BLaER1 treated with 17β-estradiol and CSF1 and Interleukin-3, amounts not matched to agents 10 nM and 100 nM (cell line): Measurements from ENCODE around the gene ANKRD11.
A peak's percentile ranks its signal among the peaks of the same experiment; 100 is the strongest.
"Not testable (repeated sequence)": the region's sequence is repeated elsewhere in the genome, so short reads cannot be mapped to it uniquely, and the experiment has no call there.

Experiments used
- H3K27ac ChIP-seq, 11 experiments: shearing (Covaris generic); formaldehyde crosslinking; 2 replicates each; pipeline ENCODE4 v1.8.1; 2022
- H3K27me3 ChIP-seq, 11 experiments: shearing (Covaris generic); formaldehyde crosslinking; 2 replicates each; pipeline ENCODE4 v1.8.1; 2022
- H3K36me3 ChIP-seq, 11 experiments: shearing (Covaris generic); formaldehyde crosslinking; 2 replicates each; pipeline ENCODE4 v1.8.1; 2022
- H3K4me1 ChIP-seq, 10 experiments: shearing (Covaris generic); formaldehyde crosslinking; 2 replicates each; pipeline ENCODE4 v1.8.1; 2022
- H3K4me2 ChIP-seq, 11 experiments: shearing (Covaris generic); formaldehyde crosslinking; 2 replicates each; pipeline ENCODE4 v1.8.1; 2022
- H3K4me3 ChIP-seq, 10 experiments: shearing (Covaris generic); formaldehyde crosslinking; 2 replicates each; pipeline ENCODE4 v1.8.1; 2022
- H3K9ac ChIP-seq, 11 experiments: shearing (Covaris generic); formaldehyde crosslinking; 2 replicates each; pipeline ENCODE4 v1.8.1; 2022
- H3K9me3 ChIP-seq, 11 experiments: shearing (Covaris generic); formaldehyde crosslinking; replicated peaks in 1 of 11; 2 replicates each; pipeline ENCODE4 v1.8.1; 2022
- H4K20me1 ChIP-seq, 11 experiments: shearing (Covaris generic); formaldehyde crosslinking; 2 replicates each; pipeline ENCODE4 v1.8.1; 2022
- Cebpa-rat ChIP-seq, 11 experiments: shearing (Covaris generic); IDR thresholded peaks; 2 replicates each; pipeline ENCODE4 v1.8.1; 2022

Gene ANKRD11

GRCh38 chr16:89442588-89442987 lies 47.8 kb downstream of the ANKRD11 start:
- H3K9ac ChIP-seq = peak overlapping the region in 8 of 11 experiments; percentile 12 to 49 (median 29); a peak in 11 of 22 replicates
- H3K4me3 ChIP-seq = no peak overlapping the region
- H4K20me1 ChIP-seq = peaks cover 100% of the 10 kb centered on the region in 11 experiments
- TF ChIP-seq Cebpa-rat (IDR thresholded peaks at IDR 0.05) = no peak
- H3K27me3 ChIP-seq = no peaks in the 10 kb centered on the region
- peaks cover 4 to 32% (median 26%) of the 10 kb centered on the region in 11 experiments; a peak in 20 of 22 replicates for H3K36me3 ChIP-seq
- peak overlapping the region; percentile 76 to 98 (median 90) for H3K4me2 ChIP-seq
- no peaks in the 10 kb centered on the region for H3K9me3 ChIP-seq
- H3K27ac ChIP-seq = peak overlapping the region in 9 of 11 experiments; percentile 13 to 56 (median 50); a peak in 16 of 22 replicates
- H3K4me1 ChIP-seq = peaks cover 91 to 100% (median 96%) of the 10 kb centered on the region in 10 experiments

GRCh38 chr16:89439659-89440058 lies 50.7 kb downstream of the ANKRD11 start:
- H3K27ac ChIP-seq = peak overlapping the region in 8 of 11 experiments; percentile 49 to 72 (median 58); a peak in 13 of 22 replicates
- peaks cover 9 to 61% (median 54%) of the 10 kb centered on the region in 11 experiments for H3K36me3 ChIP-seq
- H3K4me3 ChIP-seq = no peak overlapping the region
- peak overlapping the region in 10 of 11 experiments; percentile 5 to 98 (median 87); a peak in 12 of 22 replicates for H3K4me2 ChIP-seq
- H4K20me1 ChIP-seq = peaks cover 100% of the 10 kb centered on the region in 11 experiments
- H3K4me1 ChIP-seq = peaks cover 88 to 100% (median 94%) of the 10 kb centered on the region in 10 experiments
- peak overlapping the region in 2 of 11 experiments; percentile 33 to 42; a peak in 3 of 22 replicates for H3K9ac ChIP-seq
- peaks cover 0 to 12% (median 0%) of the 10 kb centered on the region in 11 experiments; a peak in 7 of 22 replicates for H3K9me3 ChIP-seq
- no peak for TF ChIP-seq Cebpa-rat (IDR thresholded peaks at IDR 0.05)
- H3K27me3 ChIP-seq = no peaks in the 10 kb centered on the region

GRCh38 chr16:89437991-89438390 lies 52.4 kb downstream of the ANKRD11 start:
- peak overlapping the region in 10 of 11 experiments; percentile 19 to 77 (median 52); a peak in 16 of 22 replicates for H3K4me2 ChIP-seq
- no peak for TF ChIP-seq Cebpa-rat (IDR thresholded peaks at IDR 0.05)
- H3K9me3 ChIP-seq = peaks cover 0 to 12% (median 0%) of the 10 kb centered on the region in 11 experiments; a peak in 7 of 22 replicates
- peaks cover 88 to 100% (median 94%) of the 10 kb centered on the region in 10 experiments for H3K4me1 ChIP-seq
- no peak overlapping the region for H3K27ac ChIP-seq
- H3K36me3 ChIP-seq = peaks cover 9 to 72% (median 59%) of the 10 kb centered on the region in 11 experiments
- H4K20me1 ChIP-seq = peaks cover 100% of the 10 kb centered on the region in 11 experiments
- H3K4me3 ChIP-seq = no peak overlapping the region
- no peaks in the 10 kb centered on the region for H3K27me3 ChIP-seq
- H3K9ac ChIP-seq = no peak overlapping the region

DNA sequence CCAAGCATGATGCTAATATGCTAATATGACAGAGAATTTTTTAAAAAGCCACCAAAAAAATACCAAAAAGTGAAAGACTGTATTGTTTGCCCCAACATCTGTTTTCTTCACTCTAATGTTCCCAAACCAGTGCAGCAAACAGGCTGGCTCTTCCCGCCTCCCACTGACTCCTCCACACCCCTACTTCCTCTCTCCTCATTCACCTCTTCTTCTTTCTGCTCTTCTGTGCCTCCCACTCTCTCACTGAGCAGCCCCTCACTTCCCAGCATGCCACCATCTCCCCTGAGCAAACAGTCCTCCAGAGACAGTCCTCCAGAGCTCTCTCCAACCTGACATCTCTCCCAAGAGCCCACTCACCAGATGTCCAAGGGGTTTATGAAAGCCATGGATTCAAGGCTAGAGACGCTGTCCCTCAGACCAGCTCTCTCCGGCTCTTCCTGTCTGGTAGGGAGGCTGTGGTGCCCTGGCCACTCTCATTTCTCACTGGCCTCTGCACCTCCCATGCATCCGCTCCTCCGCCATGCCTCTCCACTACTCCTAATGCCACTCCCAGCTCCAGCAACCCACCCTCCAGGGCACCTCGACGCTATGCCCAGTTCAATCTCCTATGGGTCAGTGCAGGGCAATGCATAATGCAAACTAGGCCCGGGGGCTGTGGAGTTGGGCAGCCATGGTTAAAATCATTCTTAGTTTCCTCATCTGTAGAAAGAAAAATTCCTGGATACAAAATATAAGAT lies 52.9 kb downstream of the ANKRD11 start:
- Histone ChIP-seq H3K9ac (peak overlapping the region in 1 of 11 experiments; percentile 2; a peak in 1 of 22 replicates), H3K27ac (0 out of 22 replicates have a peak overlapping the region, but pooled peaks of 1 of the 11 experiments have one; percentile 13), H3K4me3 (no peak overlapping the region), H3K36me3 (peaks cover 9 to 72% (median 59%) of the 10 kb centered on the region in 11 experiments), H3K4me2 (peak overlapping the region in 10 of 11 experiments; percentile 19 to 77 (median 52); a peak in 19 of 22 replicates), H3K27me3 (no peaks in the 10 kb centered on the region), H3K9me3 (peaks cover 0 to 12% (median 0%) of the 10 kb centered on the region in 11 experiments; a peak in 7 of 22 replicates), H4K20me1 (peaks cover 100% of the 10 kb centered on the region in 11 experiments), H3K4me1 (peaks cover 88 to 100% (median 94%) of the 10 kb centered on the region in 10 experiments)
- TF ChIP-seq Cebpa-rat (IDR thresholded peaks at IDR 0.05) = no peak

- TF ChIP-seq Cebpa-rat (IDR thresholded peaks at IDR 0.05) = no peak
- Histone ChIP-seq H4K20me1 (peaks cover 100% of the 10 kb centered on the region in 11 experiments), H3K9ac (no peak overlapping the region), H3K4me3 (no peak overlapping the region), H3K27ac (no peak overlapping the region), H3K36me3 (peaks cover 9 to 80% (median 62%) of the 10 kb centered on the region in 11 experiments), H3K4me2 (peak overlapping the region in 9 of 11 experiments; percentile 8 to 77 (median 54); a peak in 10 of 22 replicates), H3K4me1 (peaks cover 88 to 100% (median 94%) of the 10 kb centered on the region in 10 experiments), H3K9me3 (peaks cover 0 to 12% (median 0%) of the 10 kb centered on the region in 11 experiments; a peak in 7 of 22 replicates), H3K27me3 (no peaks in the 10 kb centered on the region)
Measured at GRCh38 chr16:89436366-89436765, 54.0 kb downstream of the ANKRD11 start.

GRCh38 chr16:89435059-89435458 lies 55.3 kb downstream of the ANKRD11 start:
- H3K4me3 ChIP-seq, H3K9ac ChIP-seq, H3K27me3 ChIP-seq: not testable (repeated sequence)
- peak overlapping the region; percentile 30 to 77 (median 59); a peak in 20 of 22 replicates for H3K4me2 ChIP-seq
- H3K36me3 ChIP-seq = peaks cover 9 to 86% (median 68%) of the 10 kb centered on the region in 11 experiments
- H3K9me3 ChIP-seq = peaks cover 0 to 12% (median 0%) of the 10 kb centered on the region in 11 experiments; a peak in 7 of 22 replicates
- peaks cover 98 to 100% (median 99%) of the 10 kb centered on the region in 11 experiments for H4K20me1 ChIP-seq
- peaks cover 81 to 97% (median 90%) of the 10 kb centered on the region in 10 experiments for H3K4me1 ChIP-seq
- H3K27ac ChIP-seq = 0 out of 22 replicates have a peak overlapping the region, but pooled peaks of 1 of the 11 experiments have one; percentile 2

DNA sequence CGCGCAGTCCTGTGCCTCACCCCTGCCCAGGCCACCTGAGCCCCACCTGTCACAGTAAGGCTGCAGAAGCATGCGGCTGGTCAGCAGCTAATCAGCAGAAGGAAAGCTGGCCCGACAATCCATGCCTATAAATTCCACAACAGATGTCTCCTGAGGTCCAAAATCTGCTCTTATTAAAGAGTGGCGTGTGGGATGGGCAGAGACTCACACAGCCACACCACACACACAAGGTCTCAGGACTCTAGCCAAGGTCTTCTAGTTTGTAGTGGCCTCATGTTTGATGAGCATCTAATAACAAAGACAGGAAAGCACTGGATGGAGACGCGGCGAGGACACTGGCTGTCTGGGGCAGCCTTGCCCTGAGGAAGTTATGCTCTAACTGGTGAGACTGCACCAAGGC lies 55.9 kb downstream of the ANKRD11 start:
- Histone ChIP-seq H3K36me3 (peaks cover 9 to 80% (median 63%) of the 10 kb centered on the region in 11 experiments), H3K4me3 (no peak overlapping the region), H3K9me3 (peaks cover 0 to 12% (median 0%) of the 10 kb centered on the region in 11 experiments; a peak in 7 of 22 replicates), H3K9ac (peak overlapping the region in 3 of 11 experiments; percentile 7 to 20 (median 15); a peak in 2 of 22 replicates), H3K27me3 (no peaks in the 10 kb centered on the region), H3K27ac (0 out of 22 replicates have a peak overlapping the region, but pooled peaks of 1 of the 11 experiments have one; percentile 2), H3K4me1 (peaks cover 78 to 91% (median 85%) of the 10 kb centered on the region in 10 experiments), H4K20me1 (peaks cover 93 to 94% (median 93%) of the 10 kb centered on the region in 11 experiments), H3K4me2 (peak overlapping the region; percentile 30 to 77 (median 59); a peak in 20 of 22 replicates)
- TF ChIP-seq Cebpa-rat (IDR thresholded peaks at IDR 0.05) = no peak

- not testable (repeated sequence) for H3K27me3 ChIP-seq, H3K4me3 ChIP-seq
- Histone ChIP-seq H3K9me3 (peaks cover 0 to 12% (median 0%) of the 10 kb centered on the region in 11 experiments; a peak in 7 of 22 replicates), H3K9ac (peak overlapping the region in 3 of 11 experiments; percentile 7 to 20 (median 8); a peak in 4 of 22 replicates), H4K20me1 (peaks cover 88 to 91% (median 89%) of the 10 kb centered on the region in 11 experiments), H3K27ac (peak overlapping the region in 2 of 11 experiments; percentile 14 to 35; a peak in 1 of 22 replicates), H3K36me3 (peaks cover 6 to 72% (median 55%) of the 10 kb centered on the region in 11 experiments), H3K4me1 (peaks cover 76 to 85% (median 81%) of the 10 kb centered on the region in 10 experiments), H3K4me2 (peak overlapping the region; percentile 30 to 77 (median 59))
Measured at GRCh38 chr16:89433363-89433984, 56.9 kb downstream of the ANKRD11 start.
